Right atrium auricular region (tissue), 2 donors: ENCODE results near the gene RNF149. TPM values are rescaled to one million over a fixed set of nuclear protein-coding genes. Genes with fewer than 3 reads are reported as not detected.

Experiments used
- DNase-seq: peaks from one replicate; pipeline ENCODE4 v3.0.0-alpha.2; 2019; ENCODE audit warnings: low spot score
- H3K27ac ChIP-seq, 2 donors: fragments of 200-600 bp; sonication (generic); 1 replicate in 1 of 2; 2 replicates in 1 of 2; pipeline ENCODE4 v1.5.1; 2016 to 2019
- H3K27me3 ChIP-seq, 2 donors: fragments of 200-600 bp; sonication (generic); one replicate each; pipeline versions ENCODE4 v1.5.1 to v1.6.0; 2017 to 2019
- H3K36me3 ChIP-seq: fragments of 200-600 bp; sonication (generic); one replicate; pipeline ENCODE4 v1.5.1; 2016
- H3K4me1 ChIP-seq, 2 donors: fragments of 200-600 bp; sonication (generic); one replicate each; pipeline versions ENCODE4 v1.5.1 to v1.6.0; 2017 to 2019
- H3K4me3 ChIP-seq, 2 donors: fragments of 200-600 bp; sonication (generic); 1 replicate in 1 of 2; 2 replicates in 1 of 2; pipeline ENCODE4 v1.5.1; 2017 to 2019; ENCODE audit warnings: mild to moderate bottlenecking in 1 of 2, moderate library complexity in 1 of 2
- H3K9me3 ChIP-seq, 2 donors: fragments of 200-600 bp; sonication (generic); one replicate each; pipeline ENCODE4 v1.5.1; 2019
- CTCF ChIP-seq, 2 donors: fragments of 200-600 bp; sonication (generic); IDR thresholded peaks; one replicate each; pipeline ENCODE4 v1.5.1; 2019; ENCODE audit warnings: antibody characterized with exemption in 2 of 2
- total RNA-seq, 2 donors: library from RNA; depleted of rRNA; stranded (reverse); fragments of >200 nt; gene quantifications; one replicate each; pipeline ENCODE4 v1.1.0, GENCODE V29; 2016

RNF149 gene
- total RNA-seq, 2 donors from 2014 or later = 21.0 to 30.8 TPM

- no peak for DNase-seq
- H3K4me3 ChIP-seq = no peak overlapping the region
- H3K27me3 ChIP-seq = no peaks in the 10 kb centered on the region
- H3K27ac ChIP-seq = no peak overlapping the region
- peaks cover 0 to 15% of the 10 kb centered on the region in 2 donors for H3K4me1 ChIP-seq
- TF ChIP-seq CTCF (IDR thresholded peaks at IDR 0.05) = no peak
- peaks cover 61% of the 10 kb centered on the region for H3K36me3 ChIP-seq
- no peaks in the 10 kb centered on the region for H3K9me3 ChIP-seq
Observed at GRCh38 chr2:101291973-101292372, 16.5 kb downstream of the RNF149 start.

GRCh38 chr2:101290711-101291110 lies 17.8 kb downstream of the RNF149 start:
- no peak for TF ChIP-seq CTCF (IDR thresholded peaks at IDR 0.05)
- Histone ChIP-seq H3K27ac (no peak overlapping the region), H3K4me3 (no peak overlapping the region), H3K4me1 (peaks cover 0 to 9% of the 10 kb centered on the region in 2 donors), H3K9me3 (no peaks in the 10 kb centered on the region), H3K27me3 (no peaks in the 10 kb centered on the region), H3K36me3 (peaks cover 73% of the 10 kb centered on the region)
- no peak for DNase-seq

- peaks cover 84% of the 10 kb centered on the region for H3K36me3 ChIP-seq
- TF ChIP-seq CTCF (IDR thresholded peaks at IDR 0.05) = no peak
Observed at GRCh38 chr2:101287303-101287702, 21.2 kb downstream of the RNF149 start.

GRCh38 chr2:101286684-101287083 lies 21.8 kb downstream of the RNF149 start:
- Histone ChIP-seq H3K27ac (no peak overlapping the region), H3K36me3 (peaks cover 84% of the 10 kb centered on the region), H3K4me1 (no peaks in the 10 kb centered on the region), H3K9me3 (no peaks in the 10 kb centered on the region), H3K27me3 (no peaks in the 10 kb centered on the region), H3K4me3 (no peak overlapping the region)
- no peak for DNase-seq
- no peak for TF ChIP-seq CTCF (IDR thresholded peaks at IDR 0.05)

More at GRCh38 chr2:101287303-101287702, 21.2 kb downstream of the RNF149 start:
- Histone ChIP-seq H3K27me3 (no peaks in the 10 kb centered on the region), H3K27ac (no peak overlapping the region), H3K4me3 (no peak overlapping the region), H3K4me1 (no peaks in the 10 kb centered on the region), H3K9me3 (no peaks in the 10 kb centered on the region)
- DNase-seq = no peak

- Histone ChIP-seq H3K9me3 (no peaks in the 10 kb centered on the region), H3K27ac (no peak overlapping the region), H3K36me3 (peaks cover 88% of the 10 kb centered on the region), H3K4me3 (no peak overlapping the region), H3K4me1 (peaks cover 0 to 5% of the 10 kb centered on the region in 2 donors), H3K27me3 (no peaks in the 10 kb centered on the region)
- no peak for DNase-seq
- no peak for TF ChIP-seq CTCF (IDR thresholded peaks at IDR 0.05)
Observed at GRCh38 chr2:101282980-101283379, 25.5 kb downstream of the RNF149 start.

- no peak for TF ChIP-seq CTCF (IDR thresholded peaks at IDR 0.05)
- peaks cover 82% of the 10 kb centered on the region for H3K36me3 ChIP-seq
- H3K27ac ChIP-seq = no peak overlapping the region
Observed at GRCh38 chr2:101281482-101281881, 27.0 kb downstream of the RNF149 start.

More at GRCh38 chr2:101281482-101281881, 27.0 kb downstream of the RNF149 start:
- DNase-seq = no peak
- no peaks in the 10 kb centered on the region for H3K27me3 ChIP-seq
- H3K4me3 ChIP-seq = no peak overlapping the region
- no peaks in the 10 kb centered on the region for H3K9me3 ChIP-seq
- H3K4me1 ChIP-seq = peaks cover 0 to 5% of the 10 kb centered on the region in 2 donors
